Tibial artery (tissue), 4 donors: ENCODE data around the gene ALPK3.
"Not testable (repeated sequence)": the region's sequence is repeated elsewhere in the genome, so short reads cannot be mapped to it uniquely, and the experiment has no call there.

Experiments
- DNase-seq, 2 donors: peaks; one replicate each; pipeline ENCODE4 v3.0.0-alpha.2; 2019
- H3K27ac ChIP-seq, 2 donors: fragments of 200-600 bp; sonication (generic) in 1 of 2; 1 replicate in 1 of 2; 2 replicates in 1 of 2; pipeline ENCODE4 v1.5.1; 2018 to 2019; ENCODE audit warnings: mild to moderate bottlenecking in 1 of 2
- H3K27me3 ChIP-seq, 2 donors: fragments of 200-600 bp; sonication (generic) in 1 of 2; one replicate each; pipeline versions ENCODE4 v1.5.1 to v1.6.0; 2016 to 2019
- H3K36me3 ChIP-seq, 3 donors: fragments of 200-600 bp; sonication (generic) in 2 of 3; one replicate each; pipeline ENCODE4 v1.5.1; 2016 to 2019; ENCODE audit warnings: mild to moderate bottlenecking in 2 of 3
- H3K4me1 ChIP-seq, 4 donors: fragments of 200-600 bp; sonication (generic) in 2 of 4; 1 replicate in 3 of 4; 2 replicates in 1 of 4; pipeline ENCODE4 v1.5.1; 2016 to 2019
- H3K4me3 ChIP-seq, 2 donors: fragments of 200-600 bp; sonication (generic) in 1 of 2; 1 replicate in 1 of 2; 2 replicates in 1 of 2; pipeline ENCODE4 v1.5.1; 2018 to 2019; ENCODE audit warnings: mild to moderate bottlenecking in 2 of 2
- H3K9me3 ChIP-seq, 3 donors: fragments of 200-600 bp; sonication (generic) in 1 of 3; one replicate each; pipeline ENCODE4 v1.5.1; 2016 to 2019
- CTCF ChIP-seq, 2 experiments: fragments of 200-600 bp in 1 of 2; fragments of 450-650 bp in 1 of 2; IDR thresholded peaks; one replicate each; pipeline ENCODE4 v1.5.1; 2017 to 2019; ENCODE audit warnings: antibody characterized with exemption in 2 of 2, mild to moderate bottlenecking in 1 of 2, moderate library complexity in 1 of 2
- intact Hi-C: fragments of 100-400 bp; cut with DNase I; formaldehyde crosslinking; loops from one replicate; pipeline ENCODE4 v1.15.0; 2023; ENCODE audit warnings: low total_unique reads

Gene ALPK3

GRCh38 chr15:84874981-84875699, 58.0 kb downstream of the ALPK3 start:
- intact Hi-C loops, result no loop called here
- H3K4me3 ChIP-seq, result no peak overlapping the region
- peak overlapping the region; percentile 63 to 65 for H3K27ac ChIP-seq
- no peaks in the 10 kb centered on the region for H3K27me3 ChIP-seq
- peaks cover 0 to 31% (median 18%) of the 10 kb centered on the region in 4 donors for H3K4me1 ChIP-seq
- H3K36me3 ChIP-seq, result peaks cover 0 to 5% (median 0%) of the 10 kb centered on the region in 3 donors
- no peak for TF ChIP-seq CTCF (IDR thresholded peaks at IDR 0.05)
- no peaks in the 10 kb centered on the region for H3K9me3 ChIP-seq
- no peak for DNase-seq

- intact Hi-C loops, result no loop called here
- no peak overlapping the region for H3K4me3 ChIP-seq
- no peaks in the 10 kb centered on the region for H3K36me3 ChIP-seq
- no peak for TF ChIP-seq CTCF (IDR thresholded peaks at IDR 0.05)
- H3K4me1 ChIP-seq, result peaks cover 0 to 31% (median 18%) of the 10 kb centered on the region in 4 donors
- no peaks in the 10 kb centered on the region for H3K27me3 ChIP-seq
- H3K27ac ChIP-seq, result no peak overlapping the region
- no peak for DNase-seq
- H3K9me3 ChIP-seq, result no peaks in the 10 kb centered on the region
Observed at GRCh38 chr15:84876269-84876668, 59.1 kb downstream of the ALPK3 start.

DNA sequence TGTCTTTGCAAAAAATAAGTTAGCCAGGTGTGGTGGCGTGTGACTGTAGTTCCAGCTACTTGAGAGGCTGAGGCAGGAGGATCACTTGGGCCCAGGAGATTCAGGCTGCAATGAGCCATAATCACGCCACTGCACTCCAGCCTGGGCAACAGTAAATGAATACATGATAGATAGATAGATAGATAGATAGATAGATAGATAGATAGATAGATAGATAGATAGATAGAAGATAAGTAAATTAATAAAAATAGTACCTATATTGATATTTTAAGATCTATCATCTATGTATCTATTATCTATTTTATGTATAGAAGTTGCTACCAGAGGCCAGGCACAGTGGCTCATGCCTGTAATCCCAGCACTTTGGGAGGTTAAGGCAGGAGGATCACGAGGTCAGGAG, 60.5 kb downstream of the ALPK3 start:
- intact Hi-C loops, H3K36me3 ChIP-seq, H3K9me3 ChIP-seq, H3K27me3 ChIP-seq, DNase-seq, H3K27ac ChIP-seq, H3K4me3 ChIP-seq: not testable (repeated sequence)
- peaks cover 0 to 27% (median 16%) of the 10 kb centered on the region in 4 donors for H3K4me1 ChIP-seq

DNA sequence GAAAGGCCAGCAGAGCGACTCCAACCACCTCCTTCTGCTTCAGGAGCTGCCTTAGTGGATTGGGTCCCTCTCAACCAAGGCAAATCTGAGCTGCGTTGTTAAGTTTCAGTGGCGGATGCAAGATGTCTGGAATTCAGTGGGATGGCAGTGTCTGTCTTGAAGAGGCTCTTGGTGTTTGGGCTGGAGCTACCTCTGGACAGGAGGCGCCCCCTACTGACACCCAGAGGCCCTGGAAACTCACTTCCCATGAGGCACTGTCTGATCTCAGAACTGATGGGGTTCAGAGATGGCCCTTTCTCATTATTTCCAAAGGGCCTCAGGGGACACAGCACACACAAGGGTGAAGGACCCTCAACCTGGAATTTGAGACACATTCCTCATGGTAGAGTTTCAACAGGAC, 61.3 kb downstream of the ALPK3 start:
- no peaks in the 10 kb centered on the region for H3K9me3 ChIP-seq
- no peaks in the 10 kb centered on the region for H3K36me3 ChIP-seq
- H3K27ac ChIP-seq, result no peak overlapping the region
- no peaks in the 10 kb centered on the region for H3K27me3 ChIP-seq
- intact Hi-C loops, result no loop called here
- peaks cover 0 to 27% (median 12%) of the 10 kb centered on the region in 4 donors for H3K4me1 ChIP-seq
- H3K4me3 ChIP-seq, result no peak overlapping the region
- DNase-seq, result peak in 1 of 2 donors; percentile 57
- TF ChIP-seq CTCF (IDR thresholded peaks at IDR 0.05), result peak; percentile 37 to 42

DNA sequence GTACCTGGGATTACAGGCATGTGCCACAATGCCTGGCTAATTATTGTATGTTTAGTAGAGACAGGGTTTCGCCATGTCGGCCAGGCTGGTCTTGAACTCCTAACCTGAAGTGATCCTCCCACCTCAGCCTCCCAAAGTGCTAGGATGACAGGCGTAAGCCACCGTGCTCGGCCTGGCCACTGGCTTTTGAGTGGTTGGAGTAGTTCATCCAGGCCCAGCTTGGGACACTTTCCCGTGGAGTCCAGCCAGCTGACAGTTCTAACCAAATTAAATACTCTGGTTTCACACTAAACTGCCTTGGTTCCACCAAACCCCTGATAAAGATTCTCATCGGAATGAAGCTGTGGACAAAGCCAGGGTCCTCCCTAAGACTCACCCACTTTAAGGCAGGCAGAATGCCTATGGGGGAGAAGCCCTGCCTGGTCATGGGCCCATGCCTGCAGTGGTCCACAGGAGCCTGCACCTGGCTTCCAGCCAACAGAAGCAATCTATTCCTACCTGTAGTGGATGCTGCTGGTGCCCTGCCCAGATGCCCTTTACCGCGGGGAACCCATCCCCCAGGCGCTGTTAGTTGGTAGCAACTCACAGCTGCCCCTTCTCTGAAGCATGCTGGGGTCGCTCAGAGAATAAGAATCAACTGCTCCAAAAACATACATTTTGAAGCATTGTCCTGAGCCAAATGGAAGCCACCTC, 62.1 kb downstream of the ALPK3 start:
- H3K27ac ChIP-seq, result no peak overlapping the region
- intact Hi-C loops, result no loop called here
- H3K9me3 ChIP-seq, result no peaks in the 10 kb centered on the region
- no peak for DNase-seq
- no peaks in the 10 kb centered on the region for H3K27me3 ChIP-seq
- H3K4me3 ChIP-seq, result no peak overlapping the region
- no peak for TF ChIP-seq CTCF (IDR thresholded peaks at IDR 0.05)
- no peaks in the 10 kb centered on the region for H3K36me3 ChIP-seq
- peaks cover 0 to 27% (median 8%) of the 10 kb centered on the region in 4 donors for H3K4me1 ChIP-seq

DNA sequence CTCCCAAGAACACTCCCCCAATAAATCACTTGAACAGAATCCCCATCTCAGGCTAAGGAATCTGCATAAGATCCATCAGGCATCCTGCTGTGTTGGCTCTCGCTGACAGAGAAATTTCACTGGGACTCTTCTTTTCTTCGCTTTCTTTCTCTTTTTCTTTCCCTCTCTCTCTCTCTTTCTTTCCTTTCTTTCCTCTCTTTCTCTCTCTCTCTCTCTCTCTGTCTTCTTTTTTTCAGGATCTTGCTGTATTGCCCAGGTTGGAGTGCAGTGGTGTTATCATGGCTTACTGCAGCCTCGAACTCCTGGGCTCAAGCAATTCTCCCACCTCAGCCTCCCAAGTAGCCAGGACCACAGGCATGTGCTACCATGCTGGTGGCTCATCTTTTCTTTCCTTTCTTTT, 62.9 kb downstream of the ALPK3 start:
- Histone ChIP-seq H3K9me3 (no peaks in the 10 kb centered on the region), H3K4me1 (peaks cover 0 to 23% (median 3%) of the 10 kb centered on the region in 4 donors), H3K27ac (no peak overlapping the region), H3K27me3 (no peaks in the 10 kb centered on the region), H3K36me3 (no peaks in the 10 kb centered on the region), H3K4me3 (no peak overlapping the region)
- no peak for TF ChIP-seq CTCF (IDR thresholded peaks at IDR 0.05)
- intact Hi-C loops, result no loop called here
- DNase-seq, result no peak
